H1 (cell line): ENCODE measurements around the gene HS6ST2. TPM values are rescaled to one million over a fixed set of nuclear protein-coding genes. Genes with fewer than 3 reads are reported as not detected.

Source experiments
- CTCF ChIA-PET: fragments of 300-600 bp; sonication (Branson Sonifier 250); formaldehyde crosslinking; loops from one replicate; lab custom pipeline; 2021; ENCODE audit not compliant: partially characterized antibody; lab: Charles Lee
- POLR2A ChIA-PET: fragments of 300-600 bp; sonication (Branson Sonifier 250); formaldehyde crosslinking; loops from one replicate; lab custom pipeline; 2021; ENCODE audit warnings: inconsistent platforms; ENCODE audit not compliant: partially characterized antibody; lab: Charles Lee
- DNase-seq, 2 experiments: peaks; one replicate each; pipeline versions ENCODE4 v3.0.0 to v3.0.0-alpha.2; 2010 to 2022; ENCODE audit warnings: low spot score in 2 of 2, low read depth in 1 of 2, mixed read lengths in 1 of 2
- FAIRE-seq: peaks from 2 replicates; lab custom pipeline; 2011; peaks lifted over from hg19 to GRCh38; lab: Jason Lieb, UNC
- H2AFZ ChIP-seq: 2 replicates; pipeline ENCODE4 v1.8.1; 2012; ENCODE audit warnings: low read length, inconsistent platforms
- H2AK5ac ChIP-seq: 2 replicates; pipeline ENCODE4 v1.6.1; 2013; ENCODE audit warnings: low read depth, low read length
- H2BK120ac ChIP-seq: replicated peaks from 2 replicates; pipeline ENCODE3; 2013; ENCODE audit warnings: low read depth, low read length, inconsistent platforms
- H2BK12ac ChIP-seq: 2 replicates; pipeline ENCODE4 v1.6.1; 2013; ENCODE audit warnings: low read depth, low read length
- H2BK15ac ChIP-seq: 2 replicates; pipeline ENCODE4 v1.6.1; 2013; ENCODE audit warnings: low read length
- H2BK20ac ChIP-seq: 2 replicates; pipeline ENCODE4 v1.6.1; 2013; ENCODE audit warnings: low read length
- H2BK5ac ChIP-seq: 2 replicates; pipeline ENCODE4 v1.6.1; 2013; ENCODE audit warnings: low read depth, low read length
- H3K14ac ChIP-seq: 2 replicates; pipeline ENCODE4 v1.6.1; 2013; ENCODE audit warnings: inconsistent platforms; ENCODE audit not compliant: insufficient read length
- H3K18ac ChIP-seq: 2 replicates; pipeline ENCODE4 v1.6.1; 2013; ENCODE audit warnings: low read length; ENCODE audit errors: extremely low read depth
- H3K23ac ChIP-seq: 2 replicates; pipeline ENCODE4 v1.6.1; 2013; ENCODE audit warnings: inconsistent platforms; ENCODE audit not compliant: insufficient read length
- H3K23me2 ChIP-seq: 2 replicates; pipeline ENCODE4 v1.6.1; 2013; ENCODE audit warnings: low read depth, low read length
- H3K27ac ChIP-seq: 2 replicates; pipeline ENCODE4 v1.6.1; 2011; ENCODE audit warnings: low read depth, low read length, inconsistent platforms
- H3K27me3 ChIP-seq, 4 experiments: replicated peaks in 1 of 4; 1 replicate in 1 of 4; 2 replicates in 3 of 4; pipeline versions ENCODE4 v1.6.1 to v1.8.1; 2011 to 2013; ENCODE audit warnings: low read length in 3 of 4, mild to moderate bottlenecking in 3 of 4, inconsistent platforms in 2 of 4, mixed read lengths in 2 of 4, moderate library complexity in 1 of 4; ENCODE audit not compliant: control insufficient read depth in 3 of 4, insufficient read depth in 3 of 4; ENCODE audit errors: extremely low read depth in 1 of 4
- H3K36me3 ChIP-seq, 4 experiments: 2 replicates each; pipeline versions ENCODE4 v1.6.1 to v1.8.1; 2011 to 2013; ENCODE audit warnings: mild to moderate bottlenecking in 4 of 4, low read length in 3 of 4, moderate library complexity in 2 of 4, control low read depth in 1 of 4, inconsistent platforms in 1 of 4; ENCODE audit not compliant: insufficient read depth in 4 of 4, control insufficient read depth in 2 of 4
- H3K4ac ChIP-seq: replicated peaks from 2 replicates; pipeline ENCODE3; 2013; ENCODE audit warnings: low read length, low read depth, mixed read lengths, inconsistent platforms; ENCODE audit not compliant: insufficient read length
- H3K4me1 ChIP-seq, 4 experiments: replicated peaks in 1 of 4; 1 replicate in 1 of 4; 2 replicates in 3 of 4; pipeline versions ENCODE4 v1.6.1 to v1.8.1; 2011 to 2013; ENCODE audit warnings: low read length in 3 of 4, inconsistent platforms in 2 of 4, mixed read lengths in 1 of 4; ENCODE audit not compliant: insufficient read depth in 4 of 4, control insufficient read depth in 3 of 4
- H3K4me2 ChIP-seq, 2 experiments: 2 replicates each; pipeline versions ENCODE4 v1.6.1 to v1.8.1; 2011 to 2013; ENCODE audit warnings: low read depth in 2 of 2, low read length in 2 of 2, control low read depth in 1 of 2, inconsistent platforms in 1 of 2, mild to moderate bottlenecking in 1 of 2; ENCODE audit not compliant: insufficient read depth in 1 of 2
- H3K4me3 ChIP-seq, 4 experiments: fragments of 200-600, 300-600 bp in 1 of 4; sonication (generic), shearing (Covaris generic), sonication (Bioruptor Twin) in 1 of 4; 2 replicates each; pipeline versions ENCODE4 v1.5.1 to v1.8.1; 2011 to 2016; ENCODE audit warnings: low read length in 4 of 4, low read depth in 3 of 4, control low read depth in 2 of 4, inconsistent platforms in 2 of 4, mild to moderate bottlenecking in 2 of 4, mixed read lengths in 1 of 4, moderate library complexity in 1 of 4; ENCODE audit not compliant: insufficient read depth in 2 of 4; ENCODE audit errors: extremely low read depth in 1 of 4
- H3K56ac ChIP-seq: replicated peaks from 2 replicates; pipeline ENCODE3; 2013; ENCODE audit warnings: low read depth, mild to moderate bottlenecking, mixed read lengths, low read length, inconsistent platforms; ENCODE audit not compliant: insufficient read length
- H3K79me1 ChIP-seq: 2 replicates; pipeline ENCODE4 v1.6.1; 2013; ENCODE audit warnings: low read depth, low read length, control low read depth
- H3K79me2 ChIP-seq, 2 experiments: 2 replicates each; pipeline versions ENCODE4 v1.6.1 to v1.8.1; 2012 to 2013; ENCODE audit warnings: low read length in 2 of 2, mild to moderate bottlenecking in 2 of 2, inconsistent platforms in 1 of 2; ENCODE audit not compliant: insufficient read depth in 2 of 2, control insufficient read depth in 1 of 2
- H3K9ac ChIP-seq, 4 experiments: replicated peaks in 1 of 4; 1 replicate in 1 of 4; 2 replicates in 3 of 4; pipeline versions ENCODE4 v1.6.1 to v1.8.1; 2011 to 2013; ENCODE audit warnings: low read depth in 3 of 4, low read length in 3 of 4, control low read depth in 2 of 4, mild to moderate bottlenecking in 2 of 4, moderate library complexity in 2 of 4, inconsistent platforms in 1 of 4; ENCODE audit errors: extremely low read depth in 1 of 4
- H3K9me3 ChIP-seq, 2 experiments: 2 replicates each; pipeline versions ENCODE4 v1.6.1 to v1.8.1; 2012 to 2013; ENCODE audit warnings: mild to moderate bottlenecking in 2 of 2, moderate library complexity in 2 of 2, control low read depth in 1 of 2, inconsistent platforms in 1 of 2, low read depth in 1 of 2, low read length in 1 of 2, mixed read lengths in 1 of 2; ENCODE audit not compliant: insufficient read depth in 2 of 2
- H4K20me1 ChIP-seq, 2 experiments: replicated peaks in 1 of 2; 2 replicates each; pipeline versions ENCODE3 to v1.8.1; 2011 to 2013; ENCODE audit warnings: inconsistent platforms in 2 of 2, low read length in 2 of 2, mild to moderate bottlenecking in 1 of 2; ENCODE audit not compliant: insufficient read depth in 2 of 2, control insufficient read depth in 1 of 2
- H4K5ac ChIP-seq: 2 replicates; pipeline ENCODE4 v1.6.1; 2013; ENCODE audit warnings: low read length, low read depth, mixed read lengths, inconsistent platforms; ENCODE audit not compliant: insufficient read length
- H4K8ac ChIP-seq: 2 replicates; pipeline ENCODE4 v1.8.0; 2013; ENCODE audit warnings: mild to moderate bottlenecking, moderate library complexity, low read length, inconsistent platforms; ENCODE audit not compliant: insufficient read depth; ENCODE audit errors: extremely low read depth
- H4K91ac ChIP-seq: replicated peaks from 2 replicates; pipeline ENCODE3; 2013; ENCODE audit warnings: low read length, mixed read lengths, inconsistent platforms; ENCODE audit not compliant: insufficient read length
- BRCA1 ChIP-seq: IDR thresholded peaks from 2 replicates; pipeline ENCODE4 v1.6.1; 2012; ENCODE audit warnings: low read depth, low read length, improper control_type of control experiment
- CREB1 ChIP-seq: IDR thresholded peaks from 2 replicates; pipeline ENCODE4 v1.6.1; 2012; ENCODE audit warnings: inconsistent platforms
- WGBS, 2 experiments: shearing (Covaris generic) in 1 of 2; methylation state at CpG; one replicate each; pipeline versions ENCODE4 v1.1.6 to v1.1.7; 2013 to 2015; ENCODE audit warnings: low lambda C conversion rate in 2 of 2, mixed read lengths in 2 of 2, inconsistent platforms in 1 of 2, low coverage in 1 of 2, missing lambda C conversion rate in 1 of 2; ENCODE audit not compliant: insufficient replicate concordance in 2 of 2, insufficient coverage in 1 of 2, insufficient read length in 1 of 2; ENCODE audit errors: extremely low coverage in 1 of 2, missing lambda C conversion rate in 1 of 2; 5-methylcytosine and 5-hydroxymethylcytosine counted together
- polyA plus RNA-seq, 7 experiments: library from polyadenylated mRNA; depleted of rRNA in 3 of 7; stranded (reverse) in 5 of 7; unstranded in 2 of 7; fragments of >200 nt in 5 of 7; fragments of 200-250 nt in 2 of 7; gene quantifications; 1 replicate in 5 of 7; 2 replicates in 1 of 7; 4 replicates in 1 of 7; pipeline versions ENCODE4 v1.2.1 to v1.2.3, GENCODE V29; 2011 to 2013; ENCODE audit warnings: missing spikeins in 2 of 7, mixed read lengths in 2 of 7
- total RNA-seq: library from RNA; stranded (reverse); fragmentation: NEBNext Ultra II Directional; extraction: Animal tissue kit (Norgen Biotek cat#: 25700); gene quantifications from 2 replicates; pipeline ENCODE4 v1.2.1, GENCODE V29; 2021

Gene HS6ST2
- total and polyA plus RNA-seq, 2 of the 8 experiments (the other 6 are each of a cell fraction or from before 2014, with no cell fraction given), result 3.9 TPM

DNA sequence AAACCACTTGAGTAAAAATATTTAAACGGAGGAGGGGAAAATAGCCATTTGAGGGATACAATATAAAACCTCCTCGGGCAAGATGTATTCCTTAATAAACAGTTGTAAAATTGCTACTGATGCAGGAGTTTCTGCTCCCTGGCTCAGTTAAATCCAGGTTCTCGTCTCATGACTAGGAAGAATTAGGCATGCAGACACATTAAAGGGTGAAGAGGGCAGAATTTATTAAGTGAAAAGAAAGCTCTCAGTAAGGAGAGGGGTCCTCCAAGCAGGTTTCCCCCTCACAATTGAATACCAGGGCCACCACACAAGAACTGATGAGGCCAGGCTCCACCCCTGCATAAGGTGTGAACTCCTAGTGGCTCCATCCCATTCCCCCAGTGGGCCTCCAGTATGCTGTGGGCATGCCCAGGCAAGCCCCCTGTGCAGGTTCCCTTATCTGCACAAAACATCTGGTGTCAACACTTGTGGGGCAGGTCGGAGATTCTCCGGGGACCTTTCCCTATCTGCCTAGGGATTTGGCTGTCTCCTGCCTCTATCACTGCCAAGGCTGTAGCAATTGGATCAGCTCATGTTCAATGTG is 80.4 kb downstream of the HS6ST2 start:
- ChIA-PET CTCF (interaction anchor here (1.8 kb wide), 1 partner anchor 70 kb away, joined by 4 read pairs; no protein-coding TSS in a partner anchor), POLR2A (no interaction called here)
- no peak overlapping the region for H3K9ac ChIP-seq
- H3K4me3 ChIP-seq, result no peak overlapping the region
- no peak overlapping the region for H3K4ac ChIP-seq
- no peaks in the 10 kb centered on the region for H3K27me3 ChIP-seq
- H3K79me1 ChIP-seq, result no peaks in the 10 kb centered on the region
- no peak for TF ChIP-seq CREB1
- TF ChIP-seq BRCA1, result no peak
- H2BK5ac ChIP-seq, result peak overlapping the region; percentile 66; the same call in 1 of the 2 replicates
- H2AFZ ChIP-seq, result no peak overlapping the region
- DNase-seq (no peak), FAIRE-seq (no peak)
- H3K79me2 ChIP-seq, result no peaks in the 10 kb centered on the region
- peak overlapping the region; percentile 64 for H2BK120ac ChIP-seq
- 0 out of 2 replicates have a peak, but pooled peaks cover 3% of the 10 kb centered on the region for H3K23me2 ChIP-seq
- H3K9me3 ChIP-seq, result no peaks in the 10 kb centered on the region
- H3K36me3 ChIP-seq, result no peaks in the 10 kb centered on the region
- no peak overlapping the region for H3K56ac ChIP-seq
- H2BK12ac ChIP-seq, result no peak overlapping the region
- no peak overlapping the region; the same call in 1 of the 2 replicates for H3K18ac ChIP-seq
- no peak overlapping the region for H2AK5ac ChIP-seq
- no peak overlapping the region for H3K27ac ChIP-seq
- H4K5ac ChIP-seq, result no peak overlapping the region
- no peak overlapping the region for H3K23ac ChIP-seq
- H3K4me2 ChIP-seq, result no peak overlapping the region
- no peak overlapping the region for H3K14ac ChIP-seq
- WGBS, 2 experiments, result 75% methylated on average over 5 of the region's 5 CpGs; no CpG with 5 or more reads in 1 of the 2 experiments
- H4K91ac ChIP-seq, result no peak overlapping the region
- peaks cover 4 to 22% (median 13%) of the 10 kb centered on the region in 4 experiments; a peak in 5 of 7 replicates for H3K4me1 ChIP-seq
- H2BK15ac ChIP-seq, result no peak overlapping the region
- no peak overlapping the region for H2BK20ac ChIP-seq
- no peaks in the 10 kb centered on the region for H4K20me1 ChIP-seq
- H4K8ac ChIP-seq, result no peak overlapping the region
